Stimulated activated CD8-positive, alpha-beta memory T cell treated with anti-CD3 and anti-CD28 coated beads, Interleukin-4, amount 100 ng/mL, for 24 hours (primary cell): Measurements from ENCODE around the gene ETDB.
"Not testable (repeated sequence)": the region's sequence is repeated elsewhere in the genome, so short reads cannot be mapped to it uniquely, and the experiment has no call there.

ENCODE experiments used
- DNase-seq: peaks from one replicate; pipeline ENCODE4 v3.0.0-alpha.2; 2020; ENCODE audit warnings: low read depth

Gene ETDB

DNA sequence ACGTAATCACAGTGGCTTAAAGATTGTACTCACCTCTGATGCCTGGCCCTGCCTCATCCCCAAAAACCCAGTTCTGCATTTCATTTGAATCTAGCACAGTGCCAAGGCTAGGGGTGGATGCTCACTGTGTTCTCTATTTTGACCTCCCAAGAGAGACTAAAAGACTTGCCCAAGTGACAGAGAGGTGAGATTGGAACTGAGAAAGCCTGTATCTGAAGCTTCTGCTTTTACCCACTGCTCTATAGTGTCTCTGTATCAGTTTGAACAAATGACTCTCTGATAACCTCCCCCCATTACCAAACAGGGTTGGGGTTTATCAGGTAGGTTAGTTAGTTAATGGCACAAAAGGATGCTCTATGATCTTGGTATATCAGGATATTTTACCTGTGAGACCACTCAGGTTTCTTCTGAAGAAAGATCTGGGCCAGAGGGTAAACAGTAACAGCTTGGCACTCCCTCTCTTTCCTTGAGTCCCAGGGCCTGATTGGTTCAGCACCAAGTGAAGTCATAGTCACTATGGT is at the start of gene ETDB:
Gene ETDB, minus strand, starts transcription at position 471 of the 521 bp plus-strand sequence. CDS start 1,265 bp downstream, outside the sequence.
- not testable (repeated sequence) for DNase-seq

DNA sequence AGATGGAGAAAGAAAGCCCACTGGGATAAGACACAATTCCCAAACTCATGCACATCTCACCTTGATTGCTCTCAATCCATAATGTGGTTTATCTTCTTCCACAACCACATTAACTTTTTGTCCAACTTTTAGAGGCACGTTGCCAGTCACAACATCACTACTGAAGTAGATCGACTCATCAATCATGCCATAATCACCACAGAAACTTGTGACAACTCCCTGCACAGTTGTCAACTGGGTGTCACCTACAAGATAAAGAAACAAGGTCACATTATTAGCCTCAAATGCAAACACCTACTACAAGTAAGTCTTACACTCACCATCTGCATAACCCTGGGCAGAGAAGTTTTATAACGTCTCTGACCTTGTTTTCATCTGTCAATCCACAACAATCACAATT is 49.2 kb upstream of the ETDB start:
- not testable (repeated sequence) for DNase-seq

DNA sequence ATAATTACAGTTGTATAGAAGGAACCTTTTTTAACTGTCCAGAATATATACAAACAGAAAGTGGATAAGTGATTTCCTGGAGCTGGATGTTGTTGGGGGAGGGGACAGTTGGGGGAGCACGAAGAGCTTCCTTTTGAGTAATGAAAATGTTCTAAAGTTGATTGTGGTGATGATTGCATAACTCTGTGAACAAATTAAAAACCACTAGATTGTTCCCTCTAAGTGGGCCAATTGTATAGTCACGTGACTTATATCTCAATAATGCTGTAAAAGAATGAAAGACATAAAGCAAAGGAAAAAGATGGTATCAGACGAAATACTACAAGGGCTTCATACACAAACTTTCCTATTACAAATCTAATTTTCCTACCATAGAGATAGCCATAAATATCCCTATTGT is 48.2 kb upstream of the ETDB start:
- no peak for DNase-seq

DNA sequence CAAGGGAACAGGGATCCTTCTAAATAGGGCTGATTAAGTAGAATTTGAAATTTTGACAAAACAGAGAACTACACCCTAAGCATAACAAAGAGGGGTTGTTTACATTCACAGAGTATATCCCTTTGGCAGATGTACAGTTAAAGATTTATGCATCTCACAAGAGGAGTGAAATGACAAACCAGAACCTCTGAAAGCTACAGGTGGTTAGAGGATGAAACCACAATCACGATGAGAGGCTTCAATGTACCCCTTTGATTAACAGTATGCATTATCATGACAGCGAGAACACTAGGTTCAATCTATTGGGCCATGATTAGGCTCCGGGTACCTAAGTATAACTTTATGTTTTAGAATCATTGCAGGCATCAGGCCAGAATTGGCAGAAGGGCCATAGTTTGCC is 34.4 kb upstream of the ETDB start:
- DNase-seq: not testable (repeated sequence)

DNA sequence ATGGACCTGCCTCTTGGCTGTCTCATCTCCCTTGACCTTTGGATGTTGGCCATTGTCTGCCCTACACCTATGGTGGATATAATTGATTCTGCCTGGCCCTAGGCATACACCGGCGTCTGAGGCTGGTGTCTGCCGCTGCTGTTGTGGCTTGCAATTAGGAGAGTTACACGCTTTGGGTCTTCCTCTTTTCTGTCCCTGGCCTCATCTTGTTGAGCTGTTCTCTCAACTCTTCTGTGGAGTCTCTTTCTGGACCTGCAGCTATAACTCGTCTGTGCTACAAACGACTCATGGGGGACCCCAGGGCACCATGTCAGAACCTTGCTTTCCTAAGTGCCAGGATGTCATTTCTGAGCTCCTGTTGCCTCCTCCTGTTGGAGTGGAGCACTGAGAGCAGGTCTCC is 5.8 kb upstream of the ETDB start:
- DNase-seq: not testable (repeated sequence)

DNA sequence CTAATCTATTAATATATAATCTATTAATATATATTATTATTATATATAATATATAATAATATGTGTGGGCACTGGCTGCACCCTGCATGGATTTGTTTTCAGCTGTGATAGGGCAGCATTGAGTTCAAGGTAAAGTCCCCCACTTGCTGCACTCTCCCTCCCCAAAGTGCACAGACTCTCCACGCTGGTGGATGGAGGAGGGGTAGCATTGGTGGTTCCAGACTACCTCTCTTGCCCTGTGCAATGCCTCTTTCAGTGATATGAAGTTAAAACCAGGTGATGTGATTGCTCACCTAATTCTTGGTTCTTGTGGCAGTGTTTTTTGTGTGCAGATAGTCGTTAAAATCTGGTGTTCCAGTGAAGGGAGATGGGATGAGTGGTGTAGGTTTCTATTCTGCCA is 4.3 kb downstream of the ETDB start:
- not testable (repeated sequence) for DNase-seq

DNA sequence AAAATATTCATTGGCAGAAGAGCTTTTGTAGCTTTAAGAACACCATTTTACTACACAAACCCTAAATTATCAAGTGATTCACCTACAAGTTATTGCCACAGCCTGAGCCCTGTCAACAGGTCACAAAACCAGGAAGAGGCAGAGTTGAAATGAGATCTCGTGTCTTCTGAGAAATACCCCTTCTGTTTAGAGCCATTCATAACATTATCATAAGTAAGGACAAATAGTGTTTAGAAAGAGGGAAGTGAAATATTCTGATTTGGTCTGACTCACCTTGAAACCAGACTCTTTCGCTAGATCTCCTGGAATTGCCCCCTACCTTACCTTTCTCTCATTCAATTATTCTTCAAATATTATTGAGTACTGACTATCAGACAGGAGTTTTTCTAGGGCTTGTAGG is 5.9 kb downstream of the ETDB start:
- DNase-seq: no peak

DNA sequence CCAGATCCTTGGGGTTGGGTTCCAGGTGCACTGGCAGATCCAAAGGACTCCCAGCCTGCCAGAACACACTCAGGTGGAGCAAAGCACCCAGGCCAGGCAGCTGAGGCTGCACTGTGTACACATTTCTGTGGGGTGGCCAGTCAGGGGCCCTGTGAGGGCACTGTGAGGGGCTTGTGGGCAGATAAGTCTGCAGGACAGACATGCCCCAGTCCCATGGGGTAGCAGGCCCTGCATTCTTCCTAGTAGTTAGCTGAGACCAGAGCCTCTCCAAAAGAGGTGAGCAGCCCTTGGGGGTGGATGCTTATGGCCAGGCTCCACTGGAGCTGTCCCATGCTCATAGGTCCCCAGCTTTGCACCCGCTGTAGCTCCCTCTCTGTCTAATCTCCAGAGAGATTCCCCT is 7.6 kb downstream of the ETDB start:
- no peak for DNase-seq

DNA sequence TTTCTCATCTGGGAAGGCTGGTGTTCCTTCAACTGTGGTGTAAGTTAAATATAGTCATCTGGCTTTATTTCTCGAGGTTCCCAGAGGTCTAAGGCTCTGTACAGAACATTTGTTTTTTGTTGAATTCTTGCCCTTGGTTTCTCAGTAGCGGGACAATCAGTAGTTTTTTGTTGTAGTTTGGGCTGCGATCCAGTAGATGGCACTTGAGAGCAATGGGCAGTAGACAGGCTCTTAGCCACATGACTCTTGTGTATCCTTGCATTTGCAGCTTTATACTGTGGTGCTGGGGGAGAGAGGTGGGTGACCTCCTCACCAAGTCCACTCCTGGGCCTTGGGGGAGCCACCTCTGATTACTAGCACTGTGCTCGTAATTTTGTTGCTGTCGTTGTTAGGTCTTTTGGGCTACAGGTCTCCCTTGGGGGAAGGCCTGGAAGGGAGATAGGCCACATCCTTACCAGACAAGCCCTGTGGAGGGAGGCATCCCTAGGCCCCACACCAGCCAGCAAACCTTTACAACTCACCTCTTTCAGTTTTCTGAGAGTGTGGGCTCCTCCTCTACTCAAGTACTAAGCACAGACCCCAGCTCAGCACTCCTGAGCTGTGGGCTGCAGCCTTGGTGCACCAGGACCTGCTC is 8.1 kb downstream of the ETDB start:
- no peak for DNase-seq

DNA sequence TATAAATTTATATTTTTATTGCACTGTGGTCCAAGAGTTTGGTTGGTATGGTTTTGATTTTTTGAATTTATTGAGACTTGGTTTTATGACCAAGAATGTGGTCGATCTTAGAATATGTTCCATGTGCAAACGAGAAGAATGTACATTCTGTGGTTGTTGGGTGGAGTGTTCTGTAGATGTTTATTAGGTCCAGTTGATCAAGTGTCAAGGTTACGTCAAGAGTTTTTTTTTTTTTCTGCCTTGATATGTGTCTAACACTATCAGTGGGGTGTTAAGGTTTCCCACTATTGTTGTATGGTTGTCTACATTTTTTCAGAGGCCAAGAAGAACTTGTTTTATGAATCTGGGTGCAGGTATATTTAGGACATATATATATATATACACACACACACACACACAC is 10.8 kb downstream of the ETDB start:
- no peak for DNase-seq

DNA sequence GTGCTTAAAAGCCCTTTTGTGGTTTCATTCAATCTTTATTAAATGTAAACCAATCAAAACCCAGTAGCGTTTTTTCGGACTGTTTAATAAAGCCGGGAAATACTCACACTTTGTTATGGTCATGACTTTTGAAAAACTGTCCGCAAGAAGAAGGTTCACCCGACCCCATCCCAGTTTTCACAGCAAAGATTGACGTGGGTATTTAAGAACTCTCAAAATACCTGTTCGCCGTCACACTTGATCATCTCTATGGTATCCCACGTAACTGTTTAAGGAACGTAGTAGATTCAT is 20.9 kb downstream of the ETDB start:
- DNase-seq: no peak

DNA sequence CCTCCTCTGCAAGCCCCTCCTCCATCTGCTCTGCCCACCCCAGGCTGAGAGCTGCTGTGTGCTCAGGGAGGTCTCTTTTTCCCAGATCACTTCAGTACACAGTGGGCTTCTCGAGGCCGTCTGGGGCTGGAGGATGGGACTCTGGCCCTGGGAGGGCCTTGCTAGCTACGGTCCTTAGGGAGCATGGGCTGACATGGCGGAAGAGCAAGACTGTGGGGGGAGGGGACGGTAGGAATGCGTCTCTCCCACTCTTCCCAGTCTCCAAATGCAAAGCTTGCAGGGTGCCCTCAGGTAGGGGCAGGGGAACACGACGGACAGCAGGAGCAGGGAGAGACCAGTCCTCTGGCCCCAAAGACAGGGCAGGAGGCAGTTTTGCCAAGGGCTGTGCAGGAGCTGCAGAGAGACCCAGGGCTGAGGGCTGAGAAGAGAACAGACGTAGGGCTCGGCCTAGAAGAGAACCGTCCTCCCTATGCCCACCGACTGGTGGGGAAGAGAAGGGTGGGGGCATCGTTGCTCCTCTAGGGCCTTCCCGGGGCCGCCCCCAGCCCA is 23.1 kb downstream of the ETDB start:
- DNase-seq: not testable (repeated sequence)

DNA sequence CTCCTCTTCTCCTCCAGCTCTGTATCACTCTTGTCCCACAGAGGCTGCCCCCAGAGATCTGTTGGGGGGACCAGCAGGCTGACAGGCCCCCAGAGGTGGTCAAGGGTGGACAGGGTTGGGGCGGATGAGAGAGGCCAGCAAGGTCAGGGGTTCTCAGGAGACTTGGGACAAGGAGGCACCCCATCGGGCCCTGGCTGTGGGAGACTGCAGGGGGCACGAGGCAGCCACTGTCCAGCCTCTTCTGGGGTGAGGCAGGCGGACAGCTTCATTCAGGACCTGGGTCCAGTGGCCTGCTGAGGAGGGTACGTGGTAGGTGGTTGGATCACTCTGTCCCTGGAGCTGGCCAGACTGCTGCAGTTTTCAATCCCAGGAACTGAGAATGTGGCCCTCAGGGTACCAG is 24.6 kb downstream of the ETDB start:
- DNase-seq: no peak

DNA sequence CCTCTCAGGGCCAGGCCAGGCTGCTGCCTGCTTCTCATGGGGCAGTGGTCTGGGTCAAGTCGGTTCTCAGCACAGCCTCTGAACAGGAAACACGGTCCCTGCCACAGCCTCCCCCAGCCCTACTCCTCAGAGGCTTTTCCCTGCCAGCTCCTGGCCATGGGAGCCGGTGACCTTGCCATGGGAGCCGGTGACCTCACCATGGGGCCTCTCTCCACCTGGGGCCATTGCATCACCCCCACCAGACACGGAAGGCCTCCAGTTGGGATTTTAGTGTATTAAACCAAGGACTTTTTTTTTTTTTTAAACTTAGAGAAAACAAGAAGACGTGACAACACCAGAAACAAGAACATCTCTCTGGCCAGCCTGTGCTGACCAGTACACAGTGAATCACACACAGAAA is 25.6 kb downstream of the ETDB start:
- DNase-seq: no peak

DNA sequence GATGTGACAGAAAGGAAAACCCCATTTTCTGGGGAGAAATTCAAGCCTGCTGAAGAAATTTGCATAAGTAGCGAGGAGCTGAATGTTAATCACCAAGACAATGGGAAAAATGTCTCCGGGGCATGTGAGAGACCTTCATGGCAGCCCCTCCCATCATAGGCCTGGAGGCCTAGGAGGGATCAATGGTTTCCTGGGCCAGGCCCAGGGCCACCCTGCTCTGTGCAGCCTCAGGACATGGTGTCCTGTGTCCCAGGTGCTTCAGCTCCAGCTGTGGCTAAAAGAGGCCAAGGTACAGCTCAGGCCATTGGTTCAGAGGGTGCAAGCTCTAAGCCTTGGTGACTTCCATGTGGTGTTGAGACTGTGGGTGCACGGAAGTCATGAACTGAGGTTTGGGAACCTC is 31.2 kb downstream of the ETDB start:
- no peak for DNase-seq

DNA sequence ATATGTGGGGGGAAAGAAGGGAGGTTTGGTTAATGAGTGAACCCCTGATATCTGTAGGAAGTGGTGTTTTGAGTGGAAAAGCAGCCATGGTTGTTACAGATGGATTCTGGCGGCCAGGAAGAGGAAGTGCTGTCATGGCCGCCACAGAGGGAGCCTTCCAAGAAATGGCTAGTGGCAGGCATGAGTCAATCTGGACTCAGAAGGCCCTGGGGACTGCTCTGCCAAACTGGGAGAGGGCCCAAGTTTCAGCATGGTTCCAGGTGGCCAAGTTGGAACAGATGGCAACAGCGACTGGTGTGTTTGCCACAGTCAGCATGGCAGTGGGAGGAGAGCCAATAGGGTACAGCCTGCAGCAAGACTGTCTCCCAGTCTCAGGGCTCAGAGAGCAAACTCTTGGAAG is 32.5 kb downstream of the ETDB start:
- no peak for DNase-seq

DNA sequence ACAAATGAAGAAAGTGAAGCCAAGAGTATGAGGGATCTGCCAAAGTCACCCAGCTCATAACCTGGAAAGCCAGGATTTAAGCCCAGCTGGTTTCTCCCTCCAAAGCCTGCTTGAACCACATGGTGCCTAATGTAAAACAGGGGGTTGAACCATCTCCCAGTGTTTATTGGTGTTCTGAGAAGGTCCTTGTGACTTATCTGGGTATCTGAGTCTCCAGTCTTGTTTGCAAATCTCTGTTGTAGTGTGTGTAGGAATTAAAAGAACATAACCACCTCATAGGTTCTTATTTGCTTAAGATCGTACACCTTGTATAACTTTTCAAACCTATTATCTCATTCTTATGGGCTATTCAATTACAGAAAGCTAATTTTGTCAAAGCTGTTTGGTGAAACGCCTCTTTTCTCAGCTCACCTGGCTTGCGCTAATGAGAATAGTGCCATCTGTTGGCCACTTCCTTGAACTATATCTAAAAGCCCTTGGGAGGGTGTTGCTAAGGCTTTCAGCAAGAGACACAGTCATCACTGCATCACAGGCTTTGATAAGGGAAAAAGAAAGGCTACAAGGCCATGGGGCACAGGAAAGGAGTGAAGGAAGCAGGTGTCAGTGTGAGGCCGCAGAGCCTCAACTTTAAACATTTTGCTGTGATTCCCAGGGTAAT is 34.0 kb downstream of the ETDB start:
- DNase-seq: no peak

DNA sequence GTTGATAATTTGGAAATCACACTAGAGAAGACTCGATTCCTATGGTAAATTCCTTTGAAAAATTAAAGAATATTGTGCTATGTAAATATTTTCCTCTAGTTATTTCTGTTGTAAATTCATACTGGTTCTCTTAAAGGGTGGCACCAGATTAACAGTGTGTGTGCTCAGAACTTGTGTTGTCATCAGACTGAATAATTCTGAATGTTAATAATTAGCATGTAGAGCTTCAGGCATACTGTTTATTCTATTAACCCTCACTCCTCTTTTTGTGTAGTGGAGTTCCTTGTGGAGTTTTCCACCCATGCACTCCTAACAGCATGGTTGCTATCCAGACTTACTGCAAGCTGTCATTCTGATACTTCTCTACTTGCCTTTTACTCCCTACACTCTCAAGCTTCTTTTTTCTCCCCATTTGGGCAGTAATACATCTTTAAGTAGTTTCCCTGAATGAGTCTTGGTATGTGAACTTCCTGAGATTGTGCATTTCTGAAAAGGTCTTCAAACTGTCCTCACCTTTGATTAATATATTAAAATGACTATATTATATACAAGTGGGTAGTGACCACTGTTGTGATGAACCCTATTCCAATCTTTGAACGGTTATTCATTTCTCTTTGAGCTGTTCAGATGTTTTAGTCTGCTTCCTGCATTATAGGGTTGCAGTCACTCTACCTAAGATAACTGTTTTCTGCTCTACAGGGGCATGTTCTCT is 38.5 kb downstream of the ETDB start:
- no peak for DNase-seq
